Neural cell (in vitro differentiated cells): ENCODE data around the gene C1QTNF8.

Source experiments
- CTCF ChIP-seq: fragments of 450-650 bp; IDR thresholded peaks from 2 replicates; pipeline ENCODE4 v1.5.1; 2014; ENCODE audit warnings: antibody characterized with exemption, mild to moderate bottlenecking, moderate library complexity; ENCODE audit not compliant: poor library complexity, severe bottlenecking
- EZH2 ChIP-seq: fragments of 200-600, 300-800 bp; shearing (Covaris generic), sonication (generic); IDR thresholded peaks from 2 replicates; pipeline ENCODE4 v1.6.1; 2014; ENCODE audit warnings: antibody characterized with exemption, low read length, borderline replicate concordance, mild to moderate bottlenecking; ENCODE audit not compliant: insufficient read depth, poor library complexity, severe bottlenecking

GRCh38 chr16:1045310-1045992, 50.6 kb downstream of the C1QTNF8 start:
- TF ChIP-seq EZH2 (no peak), CTCF (no peak)
